T-helper 9 cell (primary cell): Measurements from ENCODE around the gene FBXL19.

Experiments used
- DNase-seq: peaks from one replicate; pipeline ENCODE4 v3.0.0-alpha.2; 2020

The FBXL19 gene

GRCh38 chr16:30947859-30948666 lies 24.7 kb downstream of the FBXL19 start:
- no peak for DNase-seq

DNA sequence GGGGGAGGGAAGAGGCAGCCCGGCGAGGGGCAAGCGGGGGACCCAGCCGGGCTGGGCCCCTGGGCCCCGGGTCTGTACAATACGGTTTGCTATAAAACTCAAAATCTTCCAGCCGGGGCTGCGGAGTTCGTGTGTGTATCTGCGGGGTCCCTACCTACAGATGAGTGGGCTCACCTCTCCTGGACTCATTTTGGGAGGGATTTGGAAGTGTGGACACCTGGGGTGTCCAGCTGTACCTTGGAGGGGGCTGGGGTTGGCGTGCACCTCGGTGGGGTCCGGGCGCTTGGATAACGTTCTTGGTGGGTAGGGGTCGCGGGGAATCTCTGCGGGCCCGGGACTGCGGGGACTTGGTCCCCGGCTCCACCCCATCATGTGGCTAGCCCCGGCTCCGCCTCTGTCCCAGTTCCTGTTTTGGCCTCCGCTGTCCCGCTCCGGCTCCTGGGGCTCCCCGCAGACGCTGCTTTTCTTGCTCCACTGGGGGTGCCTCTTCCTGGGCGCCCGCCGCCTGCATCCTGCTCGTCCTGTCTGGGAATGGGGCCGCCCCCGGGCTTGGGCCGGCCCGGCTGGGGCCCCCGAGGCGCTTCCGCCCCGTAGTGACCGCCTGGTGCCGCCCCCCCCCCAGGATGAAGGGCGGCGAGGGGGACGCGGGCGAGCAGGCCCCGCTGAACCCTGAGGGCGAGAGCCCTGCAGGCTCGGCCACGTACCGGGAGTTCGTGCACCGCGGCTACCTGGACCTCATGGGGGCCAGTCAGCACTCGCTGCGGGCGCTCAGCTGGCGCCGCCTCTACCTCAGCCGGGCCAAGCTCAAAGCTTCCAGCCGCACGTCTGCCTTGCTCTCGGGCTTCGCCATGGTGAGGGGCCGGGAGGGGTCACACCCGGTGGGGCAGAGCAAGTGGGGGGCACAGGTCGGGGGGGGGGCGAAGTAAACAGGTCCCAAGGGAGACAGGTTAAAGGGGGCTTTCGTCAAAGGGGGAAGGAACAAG lies 25.6 kb downstream of the FBXL19 start, which contains the start of gene ORAI3:
ORAI3 (plus strand) TSS at position 402 of the 983 bp plus-strand sequence; CDS start at position 624, 222 bp downstream.
- DNase-seq: no peak

DNA sequence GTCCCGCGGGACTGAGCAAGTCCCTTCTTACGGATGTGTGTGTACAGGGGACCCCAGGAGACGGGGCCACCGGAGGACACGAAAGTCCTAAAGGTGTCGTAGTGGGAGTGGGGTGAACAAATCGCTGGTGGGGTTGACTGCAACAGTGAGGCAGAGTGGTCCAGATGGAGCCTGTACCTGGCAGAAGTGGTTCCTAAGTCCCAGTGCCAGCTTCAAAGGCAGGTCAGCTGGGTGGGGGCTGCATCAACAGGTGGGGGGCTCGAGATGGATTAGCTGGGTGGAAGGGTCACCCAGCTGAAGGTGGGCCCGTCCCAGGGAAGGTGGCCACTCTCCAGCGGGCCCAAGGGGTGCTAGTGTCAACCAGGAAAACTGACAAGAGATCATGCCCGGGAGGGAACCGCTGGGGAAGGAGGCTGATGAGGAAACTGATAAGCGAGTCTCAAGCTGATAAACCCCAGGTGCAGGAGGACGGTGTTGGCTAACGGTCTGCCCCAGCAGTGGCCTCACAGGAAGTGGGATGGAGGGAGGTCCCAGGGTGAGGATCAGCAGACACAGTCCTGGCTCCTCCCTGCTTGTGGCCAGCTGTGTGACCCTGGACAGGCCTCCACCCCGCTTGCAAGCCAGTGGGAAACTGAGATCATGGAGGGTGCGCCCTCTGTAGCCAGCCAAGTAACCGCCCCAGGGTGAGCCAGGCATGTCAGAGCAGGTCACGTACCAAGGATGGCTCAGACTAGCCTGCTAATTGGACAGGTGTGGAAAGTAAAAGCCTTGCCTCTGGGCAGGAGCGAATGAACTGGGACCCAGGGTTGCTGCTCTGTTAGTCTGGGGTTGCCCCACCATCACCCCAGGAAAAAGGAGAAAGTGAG lies 26.5 kb downstream of the FBXL19 start:
- DNase-seq: no peak

GRCh38 chr16:30950516-30951065 lies 27.2 kb downstream of the FBXL19 start:
- no peak for DNase-seq

DNA sequence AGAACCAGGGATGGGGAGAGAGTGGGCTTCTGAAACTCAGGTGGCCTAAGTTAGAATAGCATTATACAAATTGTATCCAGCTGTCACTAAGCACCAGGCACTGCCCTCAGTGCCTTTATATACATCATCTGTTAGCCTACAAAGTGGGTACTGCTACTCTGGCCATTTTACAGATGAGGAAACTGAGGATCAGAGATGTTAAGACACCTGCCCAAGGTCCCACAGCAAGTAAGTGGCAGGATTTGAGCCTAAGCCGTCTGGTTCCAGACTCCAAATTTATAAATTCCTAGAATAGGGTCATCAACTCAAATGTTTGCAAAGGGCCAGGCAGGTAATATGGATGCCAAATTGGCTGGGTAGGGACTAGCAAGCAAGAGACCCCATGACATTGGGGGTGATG lies 27.8 kb downstream of the FBXL19 start:
- DNase-seq: no peak

DNA sequence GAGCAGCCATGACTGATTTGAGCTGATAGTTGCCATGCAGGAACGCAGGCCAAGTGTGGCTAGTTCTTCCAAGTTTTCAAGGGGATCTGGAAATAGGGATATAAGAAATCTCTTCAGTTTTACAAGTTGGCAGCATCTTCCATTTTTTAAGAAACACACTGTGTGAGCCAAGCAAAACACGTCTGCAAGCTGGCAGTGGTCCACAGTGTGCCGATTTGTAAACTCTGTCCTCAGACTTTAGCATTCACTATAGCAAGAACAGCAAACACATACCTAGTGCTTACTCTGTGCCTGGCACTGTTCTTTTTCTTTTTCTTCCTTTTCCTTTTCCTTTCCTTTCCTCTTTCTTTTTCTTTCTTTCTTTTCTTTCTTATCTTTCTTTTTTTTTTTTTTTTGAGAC lies 28.4 kb downstream of the FBXL19 start:
- DNase-seq: no peak

- no peak for DNase-seq
These were observed 29.7 kb downstream of the FBXL19 start for GRCh38 chr16:30953111-30953510.

DNA sequence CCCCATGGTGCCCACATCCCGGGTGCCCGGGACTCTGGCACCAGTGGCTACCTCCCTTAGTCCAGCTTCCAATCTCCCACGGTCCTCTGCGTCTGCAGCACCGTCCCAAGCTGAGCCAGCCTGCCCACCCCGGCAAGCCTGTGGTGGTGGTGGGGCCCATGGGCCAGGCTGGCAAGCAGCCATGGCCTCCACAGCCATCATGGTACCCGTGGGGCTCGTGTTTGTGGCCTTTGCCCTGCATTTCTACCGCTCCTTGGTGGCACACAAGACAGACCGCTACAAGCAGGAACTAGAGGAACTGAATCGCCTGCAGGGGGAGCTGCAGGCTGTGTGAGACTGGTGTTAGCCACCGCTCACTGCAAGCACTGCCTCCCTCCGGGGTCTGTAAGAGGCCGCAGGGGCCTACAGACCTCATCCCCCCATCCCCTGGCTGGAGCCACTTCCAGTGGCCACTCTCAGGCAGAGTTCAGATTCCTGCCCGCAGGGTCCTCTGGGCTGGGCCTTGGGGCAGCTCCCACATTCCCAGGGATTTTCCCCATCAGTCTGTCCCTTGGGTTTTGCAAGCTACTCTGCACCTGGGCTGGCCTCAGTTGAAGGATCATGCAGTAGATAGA lies 30.2 kb downstream of the FBXL19 start:
- peak; percentile 47 for DNase-seq

GRCh38 chr16:30954993-30955392 lies 31.6 kb downstream of the FBXL19 start:
- DNase-seq: no peak

DNA sequence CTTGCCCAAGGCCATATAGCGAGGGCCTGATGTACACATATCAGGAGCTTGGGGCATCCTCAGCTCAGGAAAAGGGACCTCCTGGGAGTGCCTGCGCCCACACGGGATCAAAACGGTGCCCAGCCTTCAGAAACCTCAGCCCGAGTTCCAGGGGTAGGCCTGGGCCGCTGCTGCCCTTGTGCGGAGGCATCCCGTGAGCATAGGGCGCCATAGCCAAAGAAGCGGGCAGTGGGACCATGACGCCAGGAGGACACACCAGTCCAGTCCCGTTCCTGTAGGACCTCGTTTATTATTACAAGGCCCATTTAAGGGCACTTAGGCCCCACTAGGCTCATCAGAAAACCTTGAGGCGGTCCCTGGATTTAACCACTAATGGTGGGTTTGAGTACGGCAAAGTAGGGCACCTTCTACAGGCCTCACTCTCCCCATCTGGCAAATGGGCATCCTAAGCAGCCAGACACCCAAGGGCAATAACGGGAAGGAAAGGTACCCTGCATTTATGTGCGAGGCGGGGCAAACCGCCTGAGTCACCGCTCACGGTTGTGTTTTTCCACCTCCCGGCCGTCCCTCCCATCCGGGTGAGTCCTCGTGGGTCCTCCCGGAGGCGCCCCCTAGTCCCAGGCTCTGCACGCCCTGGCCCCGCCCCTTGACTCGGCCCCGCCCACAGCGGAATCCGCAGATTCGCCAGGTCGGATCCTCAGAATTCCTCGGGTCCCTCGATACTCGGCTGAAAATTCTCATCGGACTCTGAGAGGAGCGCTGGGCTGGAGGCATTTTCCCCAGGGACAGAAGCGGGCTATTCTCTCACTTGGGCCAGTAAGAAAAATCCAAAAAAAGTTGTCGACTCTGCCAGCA lies 33.5 kb downstream of the FBXL19 start:
- peak; percentile 83 for DNase-seq

GRCh38 chr16:30957456-30958174 lies 34.2 kb downstream of the FBXL19 start, which contains the start of gene SETD1A:
Gene SETD1A, plus strand, starts transcription at chr16:30957754. Its CDS starts 978 bp downstream, at chr16:30958732.
- DNase-seq: peak; percentile 97

GRCh38 chr16:30958175-30959079 lies 35.1 kb downstream of the FBXL19 start:
- peak; percentile 62 for DNase-seq

- DNase-seq: no peak
These were observed 38.0 kb downstream of the FBXL19 start for GRCh38 chr16:30961384-30961783.

GRCh38 chr16:30963925-30964511 lies 40.6 kb downstream of the FBXL19 start:
- DNase-seq: no peak

DNA sequence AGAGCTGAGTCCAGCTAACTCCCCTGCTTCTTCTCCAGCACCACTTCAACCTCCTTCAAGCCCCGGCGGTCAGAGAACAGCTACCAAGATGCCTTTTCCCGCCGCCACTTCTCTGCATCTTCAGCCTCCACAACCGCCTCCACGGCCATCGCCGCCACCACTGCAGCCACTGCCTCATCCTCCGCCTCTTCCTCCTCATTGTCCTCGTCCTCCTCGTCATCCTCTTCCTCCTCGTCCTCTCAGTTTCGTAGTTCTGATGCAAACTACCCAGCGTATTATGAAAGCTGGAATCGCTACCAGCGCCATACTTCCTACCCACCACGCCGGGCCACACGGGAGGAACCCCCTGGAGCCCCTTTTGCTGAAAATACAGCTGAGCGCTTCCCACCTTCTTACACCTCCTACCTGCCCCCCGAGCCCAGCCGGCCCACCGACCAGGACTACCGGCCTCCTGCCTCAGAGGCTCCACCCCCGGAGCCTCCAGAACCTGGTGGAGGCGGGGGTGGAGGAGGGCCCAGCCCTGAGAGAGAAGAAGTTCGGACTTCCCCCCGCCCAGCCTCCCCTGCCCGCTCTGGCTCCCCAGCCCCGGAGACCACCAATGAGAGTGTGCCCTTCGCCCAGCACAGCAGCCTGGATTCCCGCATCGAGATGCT lies 41.3 kb downstream of the FBXL19 start:
- DNase-seq: no peak

DNA sequence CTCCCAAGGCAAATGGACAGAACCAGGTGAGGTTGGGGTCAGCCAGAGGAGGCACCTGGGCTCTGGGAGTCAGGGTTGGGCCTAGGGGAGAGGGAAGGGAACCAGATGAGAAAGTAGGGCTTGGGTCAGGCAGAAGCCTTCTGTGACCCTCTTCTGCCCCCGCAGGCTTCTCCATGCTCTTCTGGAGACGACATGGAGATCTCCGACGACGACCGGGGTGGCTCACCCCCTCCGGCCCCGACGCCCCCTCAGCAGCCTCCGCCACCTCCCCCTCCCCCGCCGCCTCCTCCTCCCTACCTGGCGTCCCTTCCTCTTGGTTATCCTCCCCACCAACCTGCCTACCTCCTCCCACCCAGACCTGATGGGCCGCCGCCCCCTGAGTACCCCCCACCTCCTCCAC lies 42.1 kb downstream of the FBXL19 start:
- DNase-seq: no peak

- no peak for DNase-seq
These were observed 42.8 kb downstream of the FBXL19 start for GRCh38 chr16:30966033-30966619.
